Peyer's patch (tissue), 4 donors: ENCODE results near the gene IRF2. TPM values are rescaled to one million over a fixed set of nuclear protein-coding genes. Genes with fewer than 3 reads are reported as not detected.

Source experiments
- DNase-seq, 3 donors: peaks; one replicate each; pipeline ENCODE4 v3.0.0-alpha.2; 2017 to 2019
- H3K27ac ChIP-seq, 4 donors: fragments of 200-600 bp; sonication (generic); one replicate each; pipeline ENCODE4 v1.5.1; 2016 to 2019
- H3K27me3 ChIP-seq, 2 donors: fragments of 200-600 bp; sonication (generic); one replicate each; pipeline ENCODE4 v1.5.1; 2019
- H3K36me3 ChIP-seq, 3 donors: fragments of 200-600 bp; sonication (generic); one replicate each; pipeline ENCODE4 v1.5.1; 2016 to 2019
- H3K4me1 ChIP-seq, 4 donors: fragments of 200-600 bp; sonication (generic); one replicate each; pipeline ENCODE4 v1.5.1; 2016 to 2019
- H3K4me3 ChIP-seq, 4 donors: fragments of 200-600 bp; sonication (generic); 1 replicate in 3 of 4; 2 replicates in 1 of 4; pipeline ENCODE4 v1.5.1; 2016 to 2019; ENCODE audit warnings: mild to moderate bottlenecking in 1 of 4
- H3K9me3 ChIP-seq, 4 donors: fragments of 200-600 bp; sonication (generic); one replicate each; pipeline ENCODE4 v1.5.1; 2016 to 2019; ENCODE audit warnings: mild to moderate bottlenecking in 1 of 4
- POLR2A ChIP-seq, 2 donors: fragments of 450-650 bp; IDR thresholded peaks; one replicate each; pipeline ENCODE4 v1.5.1; 2017; ENCODE audit warnings: antibody characterized with exemption in 2 of 2, mild to moderate bottlenecking in 2 of 2, moderate library complexity in 2 of 2
- total RNA-seq, 4 donors: library from RNA; depleted of rRNA; stranded (reverse); fragments of >200 nt; gene quantifications; one replicate each; pipeline ENCODE4 v1.1.0, GENCODE V29; 2016
- TF ChIP-seq, protein P1 (sequence below), 6 experiments: fragments of 450-650 bp in 4 of 6; fragments of 200-600 bp in 2 of 6; sonication (generic) in 1 of 6; IDR thresholded peaks; one replicate each; pipeline ENCODE4 v1.5.1; 2017 to 2019; ENCODE audit warnings: antibody characterized with exemption in 6 of 6, mild to moderate bottlenecking in 3 of 6, moderate library complexity in 1 of 6

The IRF2 gene
- total RNA-seq, 4 donors from 2014 or later, result 28.0 to 42.8 (median 39.2) TPM

DNA sequence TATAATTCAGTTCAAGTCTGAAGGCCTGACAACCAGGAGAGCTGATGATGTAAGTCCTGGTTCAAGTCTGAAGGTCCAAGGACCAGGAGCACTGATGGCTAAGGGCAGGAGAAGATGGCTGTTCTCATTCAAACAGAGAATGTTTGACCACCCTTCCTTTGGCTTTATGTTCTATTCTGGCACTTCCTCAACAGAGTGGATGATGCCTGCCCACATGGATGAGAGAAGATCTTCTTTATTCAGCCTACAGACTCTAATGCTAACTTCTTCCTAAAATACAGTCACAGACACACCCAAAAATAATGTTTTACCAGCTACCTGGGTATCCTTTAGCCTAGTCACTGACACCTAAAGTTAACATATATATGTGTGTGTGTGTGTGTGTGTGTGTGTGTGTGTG lies 25.6 kb upstream of the IRF2 start:
- no peaks in the 10 kb centered on the region for H3K9me3 ChIP-seq

GRCh38 chr4:184498598-184498997 lies 24.2 kb upstream of the IRF2 start:
- H3K4me3 ChIP-seq, result no peak overlapping the region
- H3K27ac ChIP-seq, result no peak overlapping the region
- H3K36me3 ChIP-seq, result no peaks in the 10 kb centered on the region
- peaks cover 0 to 3% (median under 1%) of the 10 kb centered on the region in 4 donors for H3K4me1 ChIP-seq
- no peaks in the 10 kb centered on the region for H3K9me3 ChIP-seq
- no peak for DNase-seq
- TF ChIP-seq POLR2A (IDR thresholded peaks at IDR 0.05), result no peak
- TF ChIP-seq, protein P1, sequence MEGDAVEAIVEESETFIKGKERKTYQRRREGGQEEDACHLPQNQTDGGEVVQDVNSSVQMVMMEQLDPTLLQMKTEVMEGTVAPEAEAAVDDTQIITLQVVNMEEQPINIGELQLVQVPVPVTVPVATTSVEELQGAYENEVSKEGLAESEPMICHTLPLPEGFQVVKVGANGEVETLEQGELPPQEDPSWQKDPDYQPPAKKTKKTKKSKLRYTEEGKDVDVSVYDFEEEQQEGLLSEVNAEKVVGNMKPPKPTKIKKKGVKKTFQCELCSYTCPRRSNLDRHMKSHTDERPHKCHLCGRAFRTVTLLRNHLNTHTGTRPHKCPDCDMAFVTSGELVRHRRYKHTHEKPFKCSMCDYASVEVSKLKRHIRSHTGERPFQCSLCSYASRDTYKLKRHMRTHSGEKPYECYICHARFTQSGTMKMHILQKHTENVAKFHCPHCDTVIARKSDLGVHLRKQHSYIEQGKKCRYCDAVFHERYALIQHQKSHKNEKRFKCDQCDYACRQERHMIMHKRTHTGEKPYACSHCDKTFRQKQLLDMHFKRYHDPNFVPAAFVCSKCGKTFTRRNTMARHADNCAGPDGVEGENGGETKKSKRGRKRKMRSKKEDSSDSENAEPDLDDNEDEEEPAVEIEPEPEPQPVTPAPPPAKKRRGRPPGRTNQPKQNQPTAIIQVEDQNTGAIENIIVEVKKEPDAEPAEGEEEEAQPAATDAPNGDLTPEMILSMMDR (IDR thresholded peaks at IDR 0.05), result no peak
- H3K27me3 ChIP-seq, result no peaks in the 10 kb centered on the region

More for the DNA sequence above, 25.6 kb upstream of the IRF2 start:
- Histone ChIP-seq H3K4me1 (peaks cover 0 to 16% (median 3%) of the 10 kb centered on the region in 4 donors), H3K27ac (no peak overlapping the region), H3K4me3 (no peak overlapping the region), H3K27me3 (no peaks in the 10 kb centered on the region), H3K36me3 (no peaks in the 10 kb centered on the region)
- no peak for DNase-seq
- no peak for TF ChIP-seq POLR2A (IDR thresholded peaks at IDR 0.05)
- TF ChIP-seq, protein P1 (IDR thresholded peaks at IDR 0.05), result no peak

GRCh38 chr4:184489771-184490170 lies 15.4 kb upstream of the IRF2 start:
- Histone ChIP-seq H3K9me3 (no peaks in the 10 kb centered on the region), H3K36me3 (no peaks in the 10 kb centered on the region), H3K27me3 (no peaks in the 10 kb centered on the region), H3K27ac (no peak overlapping the region), H3K4me1 (no peaks in the 10 kb centered on the region), H3K4me3 (no peak overlapping the region)
- TF ChIP-seq, protein P1 (IDR thresholded peaks at IDR 0.05), result no peak
- no peak for TF ChIP-seq POLR2A (IDR thresholded peaks at IDR 0.05)
- DNase-seq, result no peak

DNA sequence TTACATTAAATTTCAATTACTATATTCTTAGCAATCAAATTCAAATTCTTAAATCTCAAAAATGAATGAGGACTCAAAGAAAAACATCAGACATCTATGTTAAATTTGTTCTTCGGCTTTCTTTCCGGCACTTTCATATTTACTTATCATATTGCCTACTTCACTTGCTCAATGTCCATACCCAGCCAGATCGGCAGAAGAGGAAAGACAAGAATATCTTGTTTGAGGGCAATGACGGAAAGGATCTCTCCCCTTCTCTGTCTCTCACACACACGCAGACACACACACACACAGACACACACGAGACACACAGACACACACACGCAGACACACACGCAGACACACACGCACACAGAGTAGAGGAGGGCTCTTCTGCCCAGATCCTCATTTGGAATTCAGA lies 13.2 kb upstream of the IRF2 start:
- no peak overlapping the region for H3K27ac ChIP-seq
- H3K9me3 ChIP-seq, result no peaks in the 10 kb centered on the region
- no peaks in the 10 kb centered on the region for H3K36me3 ChIP-seq
- no peaks in the 10 kb centered on the region for H3K27me3 ChIP-seq
- H3K4me3 ChIP-seq, result no peak overlapping the region
- no peak for DNase-seq
- H3K4me1 ChIP-seq, result no peaks in the 10 kb centered on the region
- TF ChIP-seq, protein P1 (IDR thresholded peaks at IDR 0.05), result no peak

- Histone ChIP-seq H3K36me3 (no peaks in the 10 kb centered on the region), H3K9me3 (no peaks in the 10 kb centered on the region)
- no peak for DNase-seq
Measured at GRCh38 chr4:184485279-184485678, 10.9 kb upstream of the IRF2 start.

More at GRCh38 chr4:184485279-184485678, 10.9 kb upstream of the IRF2 start:
- Histone ChIP-seq H3K4me3 (no peak overlapping the region), H3K27me3 (no peaks in the 10 kb centered on the region), H3K27ac (no peak overlapping the region), H3K4me1 (no peaks in the 10 kb centered on the region)
- TF ChIP-seq, protein P1 (IDR thresholded peaks at IDR 0.05), result no peak
- no peak for TF ChIP-seq POLR2A (IDR thresholded peaks at IDR 0.05)
